HG02970 (cell line): ENCODE data around the gene ACBD3.
A peak's percentile ranks its signal among the peaks of the same experiment; 100 is the strongest.

Experiments
- ATAC-seq: cut with Tn5 transposase; IDR thresholded peaks from one replicate; pipeline ENCODE4 v1.9.1; 2021; ENCODE audit warnings: mild to moderate bottlenecking, moderate library complexity, moderate number of reproducible peaks; ENCODE audit not compliant: unreplicated experiment, low FRiP score

The ACBD3 gene

DNA sequence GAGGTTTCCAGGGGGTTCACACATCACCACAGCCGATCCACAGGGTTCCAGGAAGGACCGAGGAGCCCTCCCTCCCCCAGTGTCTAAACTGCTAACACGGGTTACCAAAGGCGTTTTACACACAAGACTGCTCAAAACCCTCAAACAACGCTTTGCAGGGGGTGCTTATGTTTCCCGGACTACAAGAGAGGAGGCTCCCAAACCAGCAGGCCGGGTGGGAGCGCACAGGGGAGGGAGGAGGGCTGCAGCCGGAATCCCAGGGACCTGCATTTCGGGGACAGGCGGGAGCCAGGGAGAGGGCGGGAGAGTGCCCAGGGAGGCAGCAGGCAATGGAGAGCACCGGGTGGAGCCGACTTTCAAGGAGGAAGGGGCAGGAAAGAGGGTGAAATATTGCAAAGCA is 50.8 kb downstream of the ACBD3 start:
- no peak for ATAC-seq

DNA sequence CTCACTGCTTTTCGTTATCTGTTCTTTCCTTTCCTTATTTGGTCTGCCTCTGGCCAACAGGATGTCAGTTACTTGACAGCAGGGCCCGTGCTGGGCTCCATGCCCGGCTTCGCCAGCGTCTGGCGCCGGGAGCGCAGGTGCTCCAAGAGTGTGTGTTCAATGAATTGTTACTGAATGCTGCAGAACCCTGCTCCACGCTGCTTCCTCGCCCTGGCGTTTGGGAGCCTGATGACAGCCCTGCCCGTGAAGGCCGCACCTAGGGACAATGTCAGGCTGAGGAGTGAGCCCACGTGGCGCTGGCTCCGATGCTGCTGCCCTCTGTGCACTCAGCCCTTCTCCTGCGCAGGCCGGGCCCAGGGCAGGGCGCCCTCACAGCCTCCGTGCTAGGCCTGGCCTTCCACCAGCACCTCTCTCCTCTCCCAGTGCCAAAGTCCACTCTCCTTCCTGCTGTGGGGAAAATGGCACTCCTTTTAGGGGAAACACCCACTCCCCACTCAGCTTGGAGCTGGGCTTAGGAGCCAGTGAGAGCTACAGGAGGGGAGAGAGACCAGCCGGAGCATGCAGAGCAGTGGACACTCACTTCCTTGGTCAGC is 51.4 kb downstream of the ACBD3 start:
- no peak for ATAC-seq

DNA sequence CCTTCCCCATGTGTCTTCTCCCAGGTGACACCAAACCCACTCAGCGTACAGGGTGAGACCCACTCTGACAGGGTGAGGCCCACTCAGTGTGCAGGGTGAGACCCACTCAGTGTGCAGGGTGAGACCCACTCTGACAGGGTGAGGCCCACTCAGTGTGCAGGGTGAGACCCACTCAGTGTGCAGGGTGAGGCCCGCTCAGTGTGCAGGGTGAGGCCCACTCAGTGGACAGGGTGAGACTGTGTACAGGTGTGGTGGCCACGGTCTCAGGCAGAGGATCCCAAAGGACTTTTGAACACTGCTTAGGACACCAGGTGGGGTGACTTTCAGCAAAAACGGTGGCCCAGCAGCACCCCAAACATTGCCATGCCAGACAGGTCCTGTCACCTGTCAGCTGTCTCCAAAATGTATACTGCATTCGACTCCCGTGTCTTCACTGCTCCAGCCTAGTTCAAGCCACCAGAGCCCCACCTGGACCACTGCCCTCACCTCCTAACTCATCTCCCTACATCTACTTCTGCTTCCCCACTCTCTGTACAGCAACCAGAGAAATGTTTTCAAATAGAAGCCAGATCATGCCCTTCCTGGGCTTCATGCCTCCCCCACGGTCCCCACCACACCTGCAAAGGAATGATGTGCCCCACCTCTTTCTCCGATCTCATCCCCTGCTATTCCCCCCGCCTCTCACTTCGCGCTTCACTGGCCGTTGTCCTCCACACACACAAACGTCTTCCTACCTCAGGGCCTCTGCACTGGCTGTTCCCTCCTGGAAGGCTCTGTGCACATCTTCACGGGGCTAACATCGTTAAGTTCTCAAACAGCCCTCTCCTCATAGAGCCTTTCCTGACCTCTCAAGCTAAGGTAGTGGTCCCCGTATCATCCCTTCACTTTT is 52.1 kb downstream of the ACBD3 start:
- ATAC-seq: no peak

GRCh38 chr1:226133504-226134123 is 52.9 kb downstream of the ACBD3 start:
- no peak for ATAC-seq

DNA sequence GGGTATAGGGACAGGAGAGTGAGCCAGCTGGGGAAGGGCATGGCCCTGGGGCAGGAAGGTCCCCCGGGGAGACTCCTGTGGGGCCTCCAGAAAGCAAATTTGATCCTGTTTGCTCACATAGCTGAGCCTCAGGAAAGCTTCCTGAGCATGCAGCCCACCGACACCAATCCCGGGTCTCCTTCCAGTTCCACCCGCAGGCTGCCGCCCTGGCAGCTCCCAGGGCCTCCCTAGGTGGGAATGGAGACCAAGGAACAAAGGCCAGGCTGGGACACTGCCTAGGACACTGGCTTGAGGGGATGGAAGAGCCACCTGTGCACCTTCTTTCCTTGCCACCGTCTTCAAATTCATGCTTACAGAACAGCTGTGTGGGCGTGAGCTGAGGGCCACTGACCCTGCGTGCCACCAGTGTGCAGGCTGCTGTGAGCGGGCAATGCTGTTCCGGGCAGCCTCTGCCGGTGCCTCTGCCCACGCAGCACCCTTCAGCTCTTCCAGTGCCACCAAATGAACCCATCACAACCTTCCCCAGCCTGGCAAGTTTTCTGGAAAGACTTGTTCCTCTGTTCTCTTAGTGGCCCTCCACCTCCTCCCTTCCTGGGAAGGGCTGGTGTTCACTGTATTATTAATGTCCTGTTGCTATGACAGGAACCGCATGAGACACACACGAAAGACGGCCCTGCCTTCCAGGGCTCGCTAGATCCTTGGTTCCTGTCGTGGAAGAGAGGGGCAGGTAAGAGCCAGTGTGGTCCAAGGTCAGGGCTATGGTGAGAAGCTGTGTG is 53.6 kb downstream of the ACBD3 start:
- ATAC-seq: no peak

DNA sequence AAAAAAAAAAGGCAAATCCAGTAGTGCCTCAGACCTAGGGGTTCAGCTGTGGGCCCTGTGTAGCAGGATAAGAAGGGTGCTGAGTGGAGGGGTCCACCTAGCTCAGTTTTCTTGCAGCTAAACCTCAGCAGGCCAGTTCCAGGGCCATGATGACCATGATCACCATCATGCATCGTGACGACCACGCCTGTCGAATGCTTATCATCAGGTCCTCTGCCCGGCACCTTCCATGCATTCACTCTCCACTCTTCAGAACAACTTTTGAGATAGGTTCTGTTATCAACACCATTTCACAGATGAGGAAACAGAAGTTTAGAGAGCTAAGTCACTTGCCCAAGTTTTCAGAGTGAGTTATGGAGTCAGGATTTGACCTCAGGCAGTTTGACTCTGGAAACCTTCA is 54.9 kb downstream of the ACBD3 start:
- ATAC-seq: no peak

- no peak for ATAC-seq
These were observed 57.3 kb downstream of the ACBD3 start for GRCh38 chr1:226129230-226129629.

GRCh38 chr1:226128487-226129075 is 58.0 kb downstream of the ACBD3 start:
- ATAC-seq: no peak

DNA sequence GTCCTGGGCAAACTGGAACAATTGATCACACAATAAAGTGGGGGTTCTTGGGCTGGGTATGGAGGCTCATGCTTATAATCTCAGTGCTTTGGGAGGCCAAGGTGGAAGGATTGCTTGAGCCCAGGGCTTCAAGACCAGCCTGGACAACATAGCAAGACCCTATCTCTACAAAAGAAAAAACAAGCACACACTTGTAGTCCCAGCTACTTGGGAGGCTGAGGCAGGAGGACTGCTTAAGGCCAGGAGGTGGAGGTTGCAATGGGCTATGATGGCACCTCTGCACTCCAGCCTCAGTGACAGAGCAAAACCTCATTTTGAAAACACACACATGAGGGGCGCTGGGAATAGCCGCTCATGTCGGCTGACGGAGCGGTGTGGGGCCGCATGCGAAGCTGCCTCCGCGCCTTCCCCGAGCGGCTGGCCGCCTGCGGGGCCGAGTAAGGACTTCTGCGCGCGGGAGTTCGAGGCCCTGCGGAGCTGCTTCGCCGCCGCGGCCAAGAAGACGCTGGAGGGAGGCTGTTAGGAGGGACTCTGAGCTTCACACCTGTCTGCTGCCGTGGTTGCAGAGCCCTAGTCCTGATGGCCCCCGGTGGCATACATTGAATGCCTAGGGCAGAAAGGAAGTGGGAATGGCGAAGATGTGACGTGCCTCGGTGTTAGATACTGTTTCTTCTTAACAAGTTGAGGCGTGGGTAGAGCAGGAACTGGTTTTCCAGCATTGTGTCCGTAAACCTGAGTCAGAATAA is 59.5 kb downstream of the ACBD3 start:
- no peak for ATAC-seq

GRCh38 chr1:226125831-226126230 is 60.7 kb downstream of the ACBD3 start:
- ATAC-seq: no peak

DNA sequence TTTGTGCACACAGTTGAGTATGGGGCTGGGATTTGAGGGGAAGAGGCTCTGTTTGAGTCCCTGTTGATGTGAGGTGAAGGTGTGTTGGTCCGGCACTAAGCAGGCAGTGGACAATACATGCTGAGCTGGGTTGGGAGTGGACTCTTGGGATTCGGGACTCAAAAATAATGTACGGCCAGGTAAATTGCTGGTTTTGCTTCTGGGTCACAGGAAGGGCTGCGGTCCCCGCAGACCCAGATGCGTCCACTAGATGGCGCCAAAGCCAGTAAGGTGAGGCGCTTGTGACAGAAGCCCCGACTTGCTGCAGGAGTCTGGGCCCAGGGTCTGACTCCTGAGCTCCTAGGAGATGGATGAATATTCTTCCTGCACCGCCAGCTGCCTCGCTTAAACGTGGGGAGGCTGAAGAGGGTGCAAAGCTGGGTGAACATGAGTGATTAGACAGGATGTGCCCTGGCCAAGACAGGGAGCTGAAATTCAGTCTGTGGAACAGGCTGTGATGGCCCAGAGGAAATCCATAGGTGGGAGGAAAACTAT is 61.4 kb downstream of the ACBD3 start:
- ATAC-seq: no peak

DNA sequence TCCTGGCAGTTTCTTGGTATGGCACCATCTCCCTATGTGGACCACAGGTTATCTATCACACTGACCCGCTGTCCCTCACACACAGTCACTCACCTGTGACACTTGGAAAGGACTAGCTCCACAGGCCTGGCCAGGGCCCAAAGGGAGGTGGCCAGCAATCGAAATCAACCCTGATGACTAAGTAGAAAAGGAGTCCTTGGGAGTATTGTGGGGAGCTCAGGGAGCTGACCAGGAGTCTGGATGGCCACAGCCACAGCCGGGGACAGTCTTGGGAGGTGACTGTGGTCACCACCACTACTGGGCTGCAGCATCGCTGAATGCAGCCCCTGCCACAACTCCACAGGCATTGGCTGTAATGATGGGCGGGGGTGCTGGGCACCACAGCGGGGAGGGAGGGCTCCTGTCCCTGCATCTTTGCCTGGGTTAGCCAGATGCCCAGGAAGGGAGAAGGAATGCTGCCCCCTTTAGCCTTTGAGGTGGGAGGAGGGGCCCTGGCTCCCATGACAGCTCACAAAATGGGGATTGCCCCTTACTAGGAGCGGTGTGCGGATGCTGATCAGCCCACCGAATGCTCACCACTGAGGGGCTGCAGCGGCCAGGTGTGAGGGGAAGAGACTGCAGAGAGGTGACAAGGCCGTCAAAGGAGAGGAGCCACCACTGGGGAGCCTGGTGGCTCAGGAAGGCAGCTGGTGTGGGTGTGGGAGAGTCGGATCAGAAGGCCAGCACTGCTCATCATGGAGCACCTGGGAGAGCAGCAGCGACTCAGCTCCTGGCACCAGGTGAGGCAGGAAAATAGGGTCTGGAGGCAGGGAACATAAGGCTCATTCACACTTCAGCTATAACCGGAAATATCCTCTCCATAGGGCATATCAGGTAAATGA is 62.7 kb downstream of the ACBD3 start:
- no peak for ATAC-seq

- no peak for ATAC-seq
These were observed 63.4 kb downstream of the ACBD3 start for GRCh38 chr1:226123212-226123560.

DNA sequence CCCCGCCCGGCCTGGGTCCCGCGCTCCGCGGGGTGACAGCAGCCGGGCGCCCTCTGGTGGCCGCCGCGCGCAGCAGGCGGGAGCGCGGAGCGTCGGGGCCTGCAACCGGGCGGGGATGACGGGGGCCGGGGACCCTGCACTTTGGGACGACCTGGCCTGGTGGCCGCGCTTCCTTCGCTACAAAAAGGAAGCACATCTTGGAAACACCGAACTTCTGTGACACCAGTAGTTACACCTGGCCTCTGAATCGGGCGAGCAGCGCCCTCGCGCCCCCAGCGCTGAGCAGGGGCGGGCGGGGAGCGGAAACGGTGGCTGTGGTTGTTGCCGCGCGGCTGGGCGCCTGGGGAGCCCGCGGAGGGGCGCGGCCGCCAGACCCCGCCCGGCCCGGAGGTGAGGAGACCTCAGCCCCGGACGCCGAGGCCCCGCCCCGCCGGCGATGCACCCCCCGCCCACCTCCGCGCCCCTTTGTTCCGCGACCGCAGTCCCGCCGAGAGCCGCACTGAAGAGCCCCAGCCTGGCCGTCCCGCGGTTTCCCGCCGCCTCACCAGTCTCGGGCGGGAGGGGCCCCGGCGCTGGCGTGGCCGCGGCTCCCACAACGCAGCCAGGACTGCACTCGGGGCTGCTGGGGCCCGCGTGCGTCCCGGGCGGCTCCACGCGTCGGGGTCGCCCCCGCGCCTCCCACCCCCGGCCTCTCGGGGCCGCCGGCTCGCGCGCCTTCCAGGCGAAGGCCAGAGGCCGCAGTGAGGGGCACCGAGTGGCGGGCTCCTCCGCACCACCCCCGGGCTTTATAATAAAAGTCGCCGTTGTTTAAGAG is 64.7 kb downstream of the ACBD3 start:
- peak; percentile 54 for ATAC-seq

DNA sequence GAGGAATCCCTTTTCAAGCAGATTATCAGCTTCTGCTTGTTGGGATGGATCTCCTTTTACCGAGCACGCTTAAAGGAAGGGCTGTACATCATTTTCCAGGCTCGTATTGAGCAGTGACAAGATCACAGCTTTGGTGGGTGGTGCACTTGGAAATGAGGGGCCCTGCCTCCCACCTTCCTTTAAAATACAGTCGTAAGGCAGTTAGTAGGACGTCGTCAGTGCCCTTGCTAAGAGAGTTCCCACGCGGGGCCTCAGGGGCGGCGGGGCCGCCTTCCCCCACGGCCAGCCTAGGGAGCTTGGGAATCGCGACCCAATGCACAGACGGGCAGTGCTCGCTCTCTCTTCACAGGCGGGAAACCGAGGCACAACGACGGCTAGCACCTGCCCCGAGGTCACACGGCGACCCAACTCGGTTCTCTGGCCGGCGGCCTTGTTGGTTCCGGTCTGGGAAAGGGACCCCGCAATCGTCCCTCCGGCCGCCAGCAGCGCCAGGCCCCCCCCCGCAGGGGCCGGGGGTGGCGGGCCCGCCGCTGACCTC is 65.4 kb downstream of the ACBD3 start:
- no peak for ATAC-seq

- ATAC-seq: no peak
These were observed 66.1 kb downstream of the ACBD3 start for GRCh38 chr1:226120398-226120797.

DNA sequence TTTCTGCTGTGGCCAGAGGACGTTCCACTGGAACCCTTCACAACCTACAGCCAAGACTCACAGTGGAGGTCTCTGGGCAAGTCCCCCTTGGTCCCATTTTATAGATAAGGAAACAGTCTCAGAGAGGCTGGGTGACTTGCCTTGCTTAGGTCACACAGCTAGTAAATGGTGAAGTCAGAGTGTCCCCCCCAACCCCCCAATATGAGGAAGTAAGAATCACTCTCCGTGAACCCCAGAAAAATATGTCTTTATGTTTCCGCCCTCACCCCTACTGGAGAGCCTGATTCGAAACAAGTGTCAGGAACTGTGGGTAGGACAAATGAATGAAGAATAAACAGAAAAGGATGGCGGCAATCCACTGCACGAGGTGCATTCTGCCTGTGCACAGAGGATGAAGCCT is 67.4 kb downstream of the ACBD3 start:
- ATAC-seq: no peak

GRCh38 chr1:226118357-226118756 is 68.2 kb downstream of the ACBD3 start:
- no peak for ATAC-seq
